ENCODE results near the gene RNU7-1. TPM values are rescaled to one million over a fixed set of nuclear protein-coding genes. Genes with fewer than 3 reads are reported as not detected.

Gene RNU7-1
- polyA plus RNA-seq, 1 experiment, result not detected

DNA sequence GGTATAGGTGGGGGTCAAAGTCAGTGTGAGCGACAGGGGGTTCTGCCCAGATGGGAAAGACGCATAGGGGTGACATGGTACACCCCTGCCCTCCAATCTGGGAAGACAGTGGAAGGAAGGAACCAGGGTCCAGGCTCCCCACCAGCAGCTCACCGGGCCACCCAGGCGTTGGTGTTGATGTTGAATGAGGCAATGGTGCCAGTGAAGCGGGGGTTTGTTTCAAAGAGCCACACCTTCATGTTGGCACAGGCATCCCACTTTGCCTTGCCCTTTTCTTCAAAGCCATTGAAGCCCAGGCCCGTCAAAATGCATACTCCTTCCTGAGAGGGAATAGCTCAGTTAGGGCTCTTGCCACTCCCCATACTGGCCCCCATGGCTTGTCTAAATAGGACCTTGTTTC lies 34.6 kb downstream of the RNU7-1 start:
- CTCF ChIA-PET, result interaction anchor here (1.0 to 1.8 kb wide), 5 partner anchors 9 to 130 kb away, joined by 3 to 4 read pairs (median 3); no protein-coding TSS in a partner anchor
- POLR2A ChIA-PET, result no interaction called here
- no peaks in the 10 kb centered on the region for H3K27me3 ChIP-seq (ENCODE audit: control insufficient read depth, insufficient read depth, low read length)
- DNase-seq (ENCODE audit: low read depth), result no peak
- H3K36me3 ChIP-seq (ENCODE audit: control insufficient read depth, insufficient read depth, low read length), result peaks cover 23% of the 10 kb centered on the region
- no peak overlapping the region for H3K4me3 ChIP-seq (ENCODE audit: low read depth, low read length)
- TF ChIP-seq, protein P1, sequence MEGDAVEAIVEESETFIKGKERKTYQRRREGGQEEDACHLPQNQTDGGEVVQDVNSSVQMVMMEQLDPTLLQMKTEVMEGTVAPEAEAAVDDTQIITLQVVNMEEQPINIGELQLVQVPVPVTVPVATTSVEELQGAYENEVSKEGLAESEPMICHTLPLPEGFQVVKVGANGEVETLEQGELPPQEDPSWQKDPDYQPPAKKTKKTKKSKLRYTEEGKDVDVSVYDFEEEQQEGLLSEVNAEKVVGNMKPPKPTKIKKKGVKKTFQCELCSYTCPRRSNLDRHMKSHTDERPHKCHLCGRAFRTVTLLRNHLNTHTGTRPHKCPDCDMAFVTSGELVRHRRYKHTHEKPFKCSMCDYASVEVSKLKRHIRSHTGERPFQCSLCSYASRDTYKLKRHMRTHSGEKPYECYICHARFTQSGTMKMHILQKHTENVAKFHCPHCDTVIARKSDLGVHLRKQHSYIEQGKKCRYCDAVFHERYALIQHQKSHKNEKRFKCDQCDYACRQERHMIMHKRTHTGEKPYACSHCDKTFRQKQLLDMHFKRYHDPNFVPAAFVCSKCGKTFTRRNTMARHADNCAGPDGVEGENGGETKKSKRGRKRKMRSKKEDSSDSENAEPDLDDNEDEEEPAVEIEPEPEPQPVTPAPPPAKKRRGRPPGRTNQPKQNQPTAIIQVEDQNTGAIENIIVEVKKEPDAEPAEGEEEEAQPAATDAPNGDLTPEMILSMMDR (IDR thresholded peaks at IDR 0.05; ENCODE audit: insufficient read depth, low read depth, low read length), result no peak

DNA sequence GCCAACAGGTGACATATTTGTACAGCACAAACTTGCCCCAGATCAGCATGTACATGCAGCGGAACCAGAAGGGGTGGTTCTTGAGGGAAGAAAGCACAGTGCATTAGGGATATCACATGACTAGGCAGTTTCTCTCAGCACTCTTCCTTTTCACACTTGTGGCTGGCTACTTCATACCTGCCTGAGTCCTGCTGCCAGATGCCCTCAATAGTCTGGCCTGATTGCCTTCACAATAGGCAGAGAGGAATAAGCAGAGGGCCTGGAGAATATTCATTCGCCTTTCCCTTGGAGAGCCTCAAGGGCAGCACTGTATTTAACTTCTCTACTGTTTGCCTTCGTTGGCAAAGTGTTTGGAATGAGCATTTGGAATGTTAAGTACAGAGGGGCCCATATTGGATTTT lies 35.0 kb downstream of the RNU7-1 start:
- no peaks in the 10 kb centered on the region for H3K27me3 ChIP-seq (ENCODE audit: control insufficient read depth, insufficient read depth, low read length)
- no peak for DNase-seq (ENCODE audit: low read depth)
- no peak overlapping the region for H3K4me3 ChIP-seq (ENCODE audit: low read depth, low read length)
- CTCF ChIA-PET, result interaction anchor here (1.2 to 1.3 kb wide), 2 partner anchors 13 to 130 kb away, joined by 3 to 4 read pairs; no protein-coding TSS in a partner anchor
- TF ChIP-seq, protein P1 (IDR thresholded peaks at IDR 0.05; ENCODE audit: insufficient read depth, low read depth, low read length), result no peak
- POLR2A ChIA-PET, result no interaction called here
- H3K36me3 ChIP-seq (ENCODE audit: control insufficient read depth, insufficient read depth, low read length), result peaks cover 23% of the 10 kb centered on the region

DNA sequence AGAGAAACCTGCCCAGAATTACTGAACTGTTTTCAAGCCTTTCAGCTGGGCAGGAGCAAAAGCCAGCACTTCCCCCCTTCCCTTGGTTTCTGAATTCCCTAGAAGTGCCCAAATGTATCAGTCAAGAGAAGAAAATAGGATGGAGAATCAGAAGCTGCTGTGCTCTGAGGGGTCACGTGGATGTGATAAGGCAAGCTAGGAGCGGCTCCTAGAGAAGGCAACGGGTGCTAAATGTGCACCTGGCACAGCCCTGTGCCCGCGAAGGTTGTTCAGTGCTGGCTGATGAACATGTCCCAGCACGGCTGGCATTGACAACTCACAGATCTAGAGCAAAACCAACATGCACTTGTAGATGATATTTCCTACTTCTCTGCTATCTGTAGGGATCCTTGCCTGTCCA lies 35.4 kb downstream of the RNU7-1 start:
- POLR2A ChIA-PET, result no interaction called here
- TF ChIP-seq, protein P1 (IDR thresholded peaks at IDR 0.05; ENCODE audit: insufficient read depth, low read depth, low read length), result no peak
- no peaks in the 10 kb centered on the region for H3K27me3 ChIP-seq (ENCODE audit: control insufficient read depth, insufficient read depth, low read length)
- CTCF ChIA-PET, result interaction anchor here (1.2 kb wide), 1 partner anchor 129 kb away, joined by 3 read pairs; no protein-coding TSS in a partner anchor
- no peak for DNase-seq (ENCODE audit: low read depth)
- peaks cover 23% of the 10 kb centered on the region for H3K36me3 ChIP-seq (ENCODE audit: control insufficient read depth, insufficient read depth, low read length)
- no peak overlapping the region for H3K4me3 ChIP-seq (ENCODE audit: low read depth, low read length)

DNA sequence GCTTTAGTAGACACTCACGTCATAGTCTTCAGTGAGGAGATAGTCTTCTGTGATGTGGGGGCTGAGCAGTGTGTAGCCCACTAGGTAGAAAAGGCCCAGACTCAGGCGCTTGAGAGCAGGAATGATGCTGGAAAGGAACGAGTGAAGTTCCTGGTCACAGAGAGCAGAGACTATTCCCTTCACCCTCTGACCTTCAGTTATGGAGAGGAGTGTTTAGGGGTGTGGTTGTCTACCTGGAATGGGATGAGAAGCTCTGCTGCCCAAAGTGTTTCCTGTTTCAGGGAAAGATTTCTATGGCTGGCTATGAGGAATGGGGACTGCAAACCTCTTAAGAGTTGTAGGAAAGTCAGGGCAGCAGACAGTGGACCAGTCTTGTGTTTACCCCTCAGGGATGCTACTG lies 35.8 kb downstream of the RNU7-1 start:
- no peak for DNase-seq (ENCODE audit: low read depth)
- no peaks in the 10 kb centered on the region for H3K27me3 ChIP-seq (ENCODE audit: control insufficient read depth, insufficient read depth, low read length)
- CTCF ChIA-PET, result interaction anchor here (1.2 kb wide), 1 partner anchor 129 kb away, joined by 3 read pairs; no protein-coding TSS in a partner anchor
- POLR2A ChIA-PET, result no interaction called here
- H3K36me3 ChIP-seq (ENCODE audit: control insufficient read depth, insufficient read depth, low read length), result peaks cover 20% of the 10 kb centered on the region
- TF ChIP-seq, protein P1 (IDR thresholded peaks at IDR 0.05; ENCODE audit: insufficient read depth, low read depth, low read length), result no peak
- H3K4me3 ChIP-seq (ENCODE audit: low read depth, low read length), result no peak overlapping the region

DNA sequence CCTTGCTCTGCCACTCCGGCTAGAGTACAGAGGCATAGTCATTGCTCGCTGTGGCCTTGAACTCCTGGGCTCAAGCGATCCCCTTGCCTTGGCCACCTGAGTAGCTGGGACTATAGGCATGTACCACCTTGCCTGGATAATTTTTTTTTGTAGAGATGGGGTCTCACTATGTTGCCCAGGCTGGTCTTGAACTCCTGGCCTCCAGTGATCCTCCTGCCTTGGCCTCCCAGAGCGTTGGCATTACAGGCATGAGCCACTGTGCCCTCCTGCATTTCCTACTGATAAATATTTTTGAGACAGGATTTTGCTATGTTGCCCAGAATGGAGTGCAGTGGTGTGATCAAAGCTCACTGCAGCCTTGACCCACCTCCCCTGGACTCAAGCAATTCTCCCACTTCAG lies 36.5 kb downstream of the RNU7-1 start:
- Histone ChIP-seq H3K4me3 (ENCODE audit: low read depth, low read length) (no peak overlapping the region), H3K27me3 (ENCODE audit: control insufficient read depth, insufficient read depth, low read length) (no peaks in the 10 kb centered on the region), H3K36me3 (ENCODE audit: control insufficient read depth, insufficient read depth, low read length) (peaks cover 17% of the 10 kb centered on the region)
- ChIA-PET CTCF (no interaction called here), POLR2A (interaction anchor here (0.7 kb wide), 1 partner anchor 55 kb away, joined by 5 read pairs; no protein-coding TSS in a partner anchor)
- no peak for DNase-seq (ENCODE audit: low read depth)
- TF ChIP-seq, protein P1 (IDR thresholded peaks at IDR 0.05; ENCODE audit: insufficient read depth, low read depth, low read length), result no peak

Data from BJ (cell line).